Measurements from ENCODE around the gene STK25.

STK25 gene

DNA sequence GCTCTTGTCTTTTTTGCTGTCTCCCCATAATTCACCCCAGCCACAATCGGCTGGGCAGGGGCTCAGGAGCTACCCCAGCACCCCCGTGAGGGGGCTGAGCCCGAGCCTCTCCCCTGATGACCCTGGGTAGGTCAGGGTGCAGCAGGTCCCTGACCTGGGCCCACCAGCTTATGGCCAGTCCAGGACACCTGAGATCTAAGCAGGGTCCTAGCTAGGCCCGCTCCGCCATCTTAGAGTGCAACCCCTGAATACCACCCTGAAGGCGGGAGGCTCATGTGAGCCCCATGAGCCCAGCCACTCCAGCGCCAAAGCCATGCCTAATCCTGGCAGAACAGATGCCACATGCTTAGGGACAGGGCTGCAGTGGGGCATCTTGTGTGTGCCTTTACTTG is 16.2 kb downstream of the STK25 start:
- no peak for DNase-seq

DNA sequence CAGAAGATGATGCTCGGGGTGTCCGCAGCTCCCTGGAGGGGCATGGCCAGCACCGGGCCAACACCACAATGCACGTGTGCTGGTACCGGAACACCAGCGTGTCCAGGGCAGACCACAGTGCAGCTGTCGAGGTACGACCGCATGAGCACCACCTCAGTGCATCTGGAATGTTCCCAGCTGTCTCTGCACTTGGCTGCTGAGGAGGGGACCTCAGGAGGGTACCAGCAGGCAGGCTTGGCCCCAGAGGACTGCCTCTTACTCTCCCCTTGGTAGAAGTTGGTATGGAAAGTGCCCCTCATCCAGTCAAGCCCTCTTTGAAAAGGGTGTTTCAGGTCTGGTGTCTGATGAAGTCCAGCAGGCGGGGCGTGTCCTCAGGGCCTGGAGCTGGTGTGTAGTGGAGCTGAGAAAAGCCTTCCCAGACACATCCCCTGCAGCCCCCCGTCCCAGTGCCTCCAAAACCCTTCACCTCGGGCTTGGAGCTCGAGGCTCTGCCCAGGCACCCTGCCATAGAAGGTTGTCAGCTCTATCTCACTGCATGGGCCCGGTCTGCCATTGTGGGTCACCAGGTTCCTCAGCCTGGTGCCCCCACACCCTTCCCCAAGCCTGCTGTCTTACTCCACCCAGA is 16.7 kb downstream of the STK25 start:
- no peak for DNase-seq

GRCh38 chr2:241490825-241491506 is 17.4 kb downstream of the STK25 start:
- no peak for DNase-seq

GRCh38 chr2:241489733-241490680 is 18.4 kb downstream of the STK25 start:
- DNase-seq, result no peak

DNA sequence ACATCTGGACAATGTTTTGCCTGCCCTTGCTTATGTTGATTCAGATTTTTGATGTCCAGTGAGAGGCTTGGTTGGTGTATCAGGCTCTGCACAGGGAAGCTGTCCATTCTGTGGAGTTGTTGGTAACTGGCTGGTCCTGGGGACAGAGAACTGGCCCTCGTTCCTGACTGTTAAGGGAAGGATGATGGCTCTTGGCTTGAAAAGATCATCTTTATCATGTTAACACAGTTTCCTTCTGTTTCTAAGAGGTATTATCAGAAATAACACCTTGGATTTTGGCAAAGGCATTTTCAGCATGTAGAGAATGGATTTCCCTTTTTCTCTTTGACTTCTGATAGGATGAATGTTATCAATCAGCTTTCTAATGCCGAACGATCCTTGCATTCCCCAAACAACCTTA is 19.3 kb downstream of the STK25 start:
- no peak for DNase-seq

GRCh38 chr2:241485172-241485911 is 23.0 kb downstream of the STK25 start:
- DNase-seq, result no peak

GRCh38 chr2:241483305-241483704 is 25.1 kb downstream of the STK25 start:
- no peak for DNase-seq

- DNase-seq, result no peak
Observed at GRCh38 chr2:241482126-241482955, 26.0 kb downstream of the STK25 start.

GRCh38 chr2:241481687-241482086 is 26.7 kb downstream of the STK25 start:
- DNase-seq, result no peak

GRCh38 chr2:241479026-241479898 is 29.1 kb downstream of the STK25 start:
- no peak for DNase-seq

DNA sequence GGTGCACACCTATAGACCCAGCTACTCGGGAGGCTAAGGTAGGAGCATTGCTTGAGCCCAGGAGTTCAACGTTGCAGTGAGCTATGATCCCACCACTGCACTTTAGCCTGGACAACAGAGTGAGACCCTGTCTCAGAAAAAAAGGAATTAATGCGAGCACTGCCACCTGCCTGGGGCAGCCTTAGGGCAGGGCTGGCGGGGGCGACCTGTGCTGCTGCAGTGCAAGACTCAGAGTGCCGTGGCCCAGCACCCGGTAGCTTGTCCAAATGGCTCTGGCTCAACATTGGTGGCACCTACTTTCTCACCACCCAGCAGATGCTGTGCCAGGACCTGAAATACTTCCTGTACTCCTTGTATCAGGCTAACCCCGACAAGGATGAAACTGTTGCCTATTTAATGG is 30.2 kb downstream of the STK25 start:
- no peak for DNase-seq

DNA sequence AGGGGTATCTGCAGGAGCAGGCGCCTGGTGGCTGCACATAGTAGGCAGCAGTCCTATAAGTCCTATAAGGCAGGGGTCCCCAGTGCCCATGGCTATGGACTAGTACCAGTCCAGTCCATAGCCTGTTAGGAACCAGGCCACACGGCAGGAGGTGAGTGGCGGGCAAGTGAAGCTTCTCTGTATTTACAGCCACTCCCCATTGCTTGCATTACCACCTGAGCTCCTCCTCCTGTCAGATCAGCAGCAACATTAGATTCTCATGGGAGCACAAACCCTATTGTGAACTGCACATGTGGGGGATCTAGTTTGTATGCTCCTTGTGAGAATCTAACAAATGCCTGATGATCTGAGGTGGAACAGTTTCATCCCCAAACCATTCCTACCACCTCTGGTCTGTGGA is 33.1 kb downstream of the STK25 start:
- DNase-seq, result no peak

- no peak for DNase-seq
Observed at GRCh38 chr2:241473399-241473798, 35.0 kb downstream of the STK25 start.

DNA sequence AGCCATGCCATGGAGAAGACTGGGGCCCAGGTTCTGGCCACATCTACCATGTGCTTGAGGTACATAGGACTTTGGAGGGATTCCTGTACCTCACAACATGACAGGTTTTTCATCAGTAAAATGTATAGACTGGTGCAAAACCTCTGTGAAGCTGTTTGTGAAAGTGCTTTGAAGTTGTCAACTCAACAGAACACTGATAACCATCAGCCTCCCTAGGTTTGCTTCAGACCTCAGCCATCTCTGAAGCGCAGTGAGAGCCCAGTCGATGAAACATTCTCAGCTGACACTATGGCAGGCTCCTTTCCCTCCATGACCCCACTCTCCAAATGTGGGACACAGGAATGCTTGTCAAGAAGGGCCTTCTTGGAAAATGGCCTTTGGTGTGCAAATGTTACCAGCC is 38.6 kb downstream of the STK25 start:
- no peak for DNase-seq

- no peak for DNase-seq
Observed at GRCh38 chr2:241468476-241468781, 40.0 kb downstream of the STK25 start.

GRCh38 chr2:241467777-241468475 is 40.5 kb downstream of the STK25 start:
- DNase-seq, result no peak

- no peak for DNase-seq
Observed at GRCh38 chr2:241466230-241466629, 42.2 kb downstream of the STK25 start.

DNA sequence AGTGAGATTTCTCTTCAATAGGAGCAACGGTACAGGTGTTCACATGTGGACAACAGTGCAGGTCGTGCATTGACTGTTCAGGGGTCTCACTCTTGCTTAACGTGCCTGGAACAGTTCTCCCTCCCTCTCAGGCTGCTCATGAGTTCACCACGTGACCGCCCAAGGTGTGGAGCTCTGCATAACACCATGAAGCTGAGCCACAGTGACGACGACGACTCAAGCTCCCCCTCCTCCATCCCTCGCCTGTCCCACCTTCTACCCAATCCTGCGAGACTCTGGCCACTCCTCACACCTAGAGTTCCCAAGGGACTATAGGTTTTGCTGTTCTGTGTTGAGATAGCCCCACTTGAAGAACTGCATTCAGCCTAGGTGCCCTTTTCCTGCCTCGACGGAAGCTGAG is 42.8 kb downstream of the STK25 start:
- DNase-seq, result no peak

DNA sequence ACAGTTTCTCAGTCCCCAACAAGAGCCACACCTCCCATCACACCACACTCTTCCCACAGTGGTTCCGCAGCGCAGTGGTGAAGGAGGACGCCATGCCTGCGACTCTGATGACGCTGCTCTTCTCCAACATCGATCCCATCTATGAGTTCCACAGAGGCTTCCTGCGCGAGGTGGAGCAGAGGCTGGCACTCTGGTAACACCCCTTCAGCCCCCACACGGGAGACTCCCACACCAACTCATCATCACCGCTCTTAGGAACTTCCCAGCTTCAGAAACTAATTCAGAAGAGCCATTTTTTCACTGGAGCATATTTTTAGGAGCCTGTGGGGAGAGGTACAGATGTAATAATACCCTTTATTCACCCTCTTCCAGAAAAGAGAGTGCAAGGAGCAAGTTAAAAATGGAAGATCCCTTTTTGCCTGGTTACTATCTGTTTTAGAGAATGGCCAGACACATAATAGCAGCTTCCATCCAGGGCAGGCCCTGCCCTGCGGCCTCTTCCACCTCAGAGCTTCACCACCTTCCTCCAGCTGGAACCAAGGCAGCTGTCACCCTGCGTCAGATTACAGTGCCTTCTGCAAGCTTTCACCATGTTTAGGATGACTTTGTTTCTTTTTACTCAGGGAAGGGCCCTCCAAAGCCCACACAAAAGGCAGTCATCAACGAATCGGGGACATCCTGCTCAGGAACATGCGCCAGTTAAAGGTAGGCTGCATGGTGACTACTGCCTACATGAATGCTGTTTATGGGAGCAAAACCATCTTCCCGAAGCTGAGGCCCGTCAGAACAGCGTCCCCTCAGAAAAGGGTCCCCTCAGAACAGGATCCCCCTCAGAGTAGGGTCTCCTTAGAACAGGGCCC is 44.9 kb downstream of the STK25 start:
- no peak for DNase-seq
